GM18517 (cell line): Measurements from ENCODE around the gene HSDL2.

Source experiments
- ATAC-seq: cut with Tn5 transposase; IDR thresholded peaks from one replicate; pipeline ENCODE4 v1.9.1; 2021; ENCODE audit warnings: mild to moderate bottlenecking, moderate library complexity; ENCODE audit not compliant: unreplicated experiment

Gene HSDL2

DNA sequence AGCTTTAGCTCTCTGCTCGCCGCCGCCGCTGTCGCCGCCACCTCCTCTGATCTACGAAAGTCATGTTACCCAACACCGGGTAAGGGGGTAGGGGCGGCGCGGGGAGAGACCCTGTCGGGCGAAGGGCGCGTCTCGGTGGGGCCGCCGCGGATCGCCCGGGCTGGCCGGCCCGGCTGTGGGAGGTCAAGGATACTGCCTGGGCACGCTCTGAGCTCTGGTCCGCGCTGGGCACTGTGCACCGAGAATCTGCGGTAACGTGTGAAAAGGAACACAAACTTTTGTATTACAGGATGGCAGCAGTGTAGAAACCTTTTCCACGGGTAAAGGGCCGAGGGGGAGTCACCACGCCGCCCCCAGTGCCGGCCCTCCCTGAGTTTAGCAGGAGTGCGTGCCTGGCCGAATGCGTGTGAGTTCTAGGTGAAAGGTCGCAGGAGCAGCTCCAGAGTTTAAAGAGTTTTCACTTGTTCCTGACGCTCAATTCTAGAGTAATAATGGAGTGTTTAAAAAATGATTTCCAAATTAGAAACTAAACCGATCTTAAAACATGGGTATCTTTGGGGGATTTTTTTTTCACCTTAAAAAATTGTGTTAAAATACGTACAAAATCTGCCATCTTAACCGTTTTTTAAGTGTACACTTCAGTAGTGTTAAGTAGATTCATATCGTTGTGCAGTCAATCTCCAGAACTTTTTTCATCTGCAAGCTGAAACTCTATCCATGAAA lies at the start of gene HSDL2:
Gene HSDL2 (plus strand): TSS at position 7 of the 723 bp plus-strand sequence. CDS start 56 bp downstream, at position 63.
- peak; percentile 25 for ATAC-seq

DNA sequence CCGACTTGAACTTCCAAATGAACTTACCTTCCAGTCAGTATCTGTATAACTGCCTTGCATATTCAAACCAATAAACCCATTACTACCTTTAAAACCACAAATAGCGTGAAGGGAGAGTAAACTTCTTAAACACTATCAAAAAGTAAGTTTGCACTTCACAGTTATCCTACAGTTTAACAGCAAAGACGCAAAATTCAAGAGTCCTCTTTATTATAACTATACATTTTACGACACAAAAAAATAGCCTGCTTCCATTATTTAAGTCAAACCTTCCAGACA lies 48.3 kb upstream of the HSDL2 start:
- no peak for ATAC-seq

DNA sequence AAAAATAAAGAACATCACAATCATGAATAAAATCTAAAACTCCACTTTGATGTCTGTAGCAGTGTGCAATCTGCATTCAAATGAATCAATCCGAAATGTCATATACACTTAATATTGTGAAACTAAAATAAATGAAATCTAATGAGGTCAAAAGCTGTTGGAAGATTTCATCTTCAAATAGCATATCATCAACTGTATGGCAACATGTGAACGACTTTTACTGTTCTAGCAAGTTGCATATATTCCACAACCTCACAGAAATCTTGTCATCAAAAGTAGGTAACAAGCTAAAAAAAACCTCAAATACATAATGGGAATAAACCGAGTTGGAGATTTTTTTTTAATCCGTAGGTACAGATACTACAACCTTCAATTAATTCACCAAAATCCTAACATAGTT lies 47.7 kb upstream of the HSDL2 start:
- ATAC-seq, result no peak

DNA sequence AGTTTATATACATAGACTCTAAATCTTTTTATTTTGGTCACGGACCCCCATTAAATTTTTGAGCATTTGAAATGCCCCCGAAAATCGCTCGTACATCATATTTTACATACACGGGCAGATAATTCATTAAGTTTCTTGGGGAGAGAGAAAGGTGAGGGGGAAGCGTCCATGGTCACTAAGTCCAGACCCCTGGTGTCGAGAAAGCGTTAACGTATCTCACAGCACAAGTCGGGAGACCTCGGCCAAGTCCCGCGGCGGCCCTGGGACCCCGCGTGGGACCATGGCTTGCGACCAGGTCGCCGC lies 47.3 kb upstream of the HSDL2 start:
- no peak for ATAC-seq

DNA sequence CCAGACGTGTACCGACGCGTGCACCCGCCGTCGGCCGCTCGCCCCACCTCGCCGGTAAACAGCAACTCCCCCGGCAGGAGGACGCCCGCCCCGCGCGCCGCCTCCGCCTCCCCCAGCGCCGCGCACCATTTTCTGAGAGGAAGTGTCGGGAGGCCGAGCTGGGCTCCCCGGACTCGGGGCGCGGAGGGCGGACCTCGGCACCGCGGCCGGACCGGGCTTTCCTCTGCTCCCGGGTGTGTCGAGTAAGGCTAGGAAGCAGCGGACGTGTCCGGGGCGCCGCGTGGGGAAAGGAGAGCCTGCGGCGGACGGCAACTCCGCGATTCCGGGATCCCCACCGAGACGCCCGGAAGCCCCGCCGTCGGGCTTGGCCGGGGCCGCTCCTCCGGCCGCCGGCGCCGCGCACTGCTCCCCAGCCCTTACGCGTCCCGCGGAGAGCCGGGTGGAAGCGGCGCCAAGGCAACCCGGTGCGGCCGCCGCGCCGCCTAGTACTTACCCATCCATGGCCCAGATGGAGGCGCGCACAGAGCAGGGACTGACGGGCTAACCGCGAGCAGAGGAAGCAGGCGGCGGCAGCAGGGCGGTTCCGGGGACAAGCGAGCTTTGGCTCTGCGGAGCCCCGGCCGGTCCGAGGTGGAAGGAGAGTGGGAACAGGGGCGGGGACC lies 46.8 kb upstream of the HSDL2 start, which contains the start of gene PTBP3:
Gene PTBP3 (minus strand): TSS at position 643 of the 662 bp plus-strand sequence. CDS start 35,754 bp downstream, outside the sequence.
- peak; percentile 53 for ATAC-seq

DNA sequence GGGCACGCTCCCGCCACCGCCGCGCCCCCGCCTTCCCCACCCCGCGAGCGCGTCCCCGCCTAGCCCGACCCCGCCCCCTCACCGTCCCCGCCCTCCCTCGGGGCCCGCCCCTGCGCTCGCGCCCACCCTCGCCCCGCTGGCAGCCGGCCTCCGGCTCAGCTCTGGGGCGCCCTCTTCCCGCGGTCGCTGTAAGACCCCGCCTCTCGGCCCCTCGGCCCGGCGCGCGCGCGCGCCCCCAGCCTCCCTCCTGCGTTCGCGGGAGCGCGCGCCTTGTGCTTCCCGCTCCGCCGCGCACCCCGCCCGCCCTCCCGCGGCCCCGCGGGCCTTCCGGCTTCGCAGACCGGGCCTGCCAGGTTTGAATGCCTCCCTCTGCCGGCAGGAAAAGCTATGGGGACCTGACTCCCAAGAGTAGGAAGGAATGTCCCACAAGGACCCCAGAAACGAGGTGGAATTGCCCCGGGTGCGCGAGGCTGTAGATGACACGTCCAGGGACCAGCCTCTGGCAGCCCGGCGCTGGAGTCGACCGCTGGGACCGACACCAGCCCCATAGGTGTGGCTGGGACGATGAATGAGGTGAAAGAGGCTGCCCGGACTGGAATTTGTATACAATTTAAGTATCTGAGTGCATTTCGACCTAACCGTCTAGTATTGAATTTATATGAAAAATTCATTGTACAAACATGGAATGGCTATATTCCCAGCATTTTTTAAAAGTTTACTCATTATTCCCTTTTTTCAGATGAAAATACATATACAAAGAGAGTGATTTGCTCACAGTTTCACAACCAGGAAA lies 46.1 kb upstream of the HSDL2 start:
- ATAC-seq, result peak; percentile 52

DNA sequence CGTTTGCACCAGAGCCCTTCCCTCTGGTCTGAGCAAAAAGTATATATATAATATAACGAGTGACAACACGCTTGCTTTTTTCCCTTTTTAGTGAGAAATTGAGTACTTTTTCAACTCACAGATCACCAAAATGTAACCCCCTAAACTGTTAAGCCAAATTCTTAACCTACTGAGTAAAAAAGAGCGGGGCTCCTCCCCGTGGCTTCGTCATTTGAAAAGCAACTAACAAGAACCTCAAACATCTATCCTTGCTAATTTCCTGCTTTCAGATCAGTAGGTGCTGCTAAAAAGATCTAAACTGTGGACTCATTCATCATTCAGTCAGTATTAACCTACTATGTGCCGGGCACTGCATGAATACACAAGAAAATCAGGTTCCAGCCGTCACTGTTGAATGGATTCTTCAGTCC lies 45.5 kb upstream of the HSDL2 start:
- no peak for ATAC-seq

DNA sequence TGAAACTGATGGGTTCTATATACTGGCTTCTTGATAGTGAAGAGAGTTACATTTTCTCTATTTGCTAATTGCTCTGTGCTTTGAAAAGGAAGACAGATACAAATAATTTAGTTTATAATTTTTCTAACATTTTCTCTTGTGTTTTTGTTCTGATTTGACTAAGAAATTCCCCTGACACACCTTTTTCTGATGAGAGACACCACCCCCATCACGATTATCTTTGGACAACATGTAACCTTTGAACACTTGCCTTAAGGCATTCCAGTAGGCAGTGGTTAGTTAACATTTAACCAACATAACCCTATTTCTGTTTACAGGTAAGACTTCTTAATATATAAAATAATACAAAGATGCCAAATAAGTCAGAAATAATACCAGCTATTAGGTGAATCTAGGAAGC lies 42.4 kb upstream of the HSDL2 start:
- no peak for ATAC-seq

DNA sequence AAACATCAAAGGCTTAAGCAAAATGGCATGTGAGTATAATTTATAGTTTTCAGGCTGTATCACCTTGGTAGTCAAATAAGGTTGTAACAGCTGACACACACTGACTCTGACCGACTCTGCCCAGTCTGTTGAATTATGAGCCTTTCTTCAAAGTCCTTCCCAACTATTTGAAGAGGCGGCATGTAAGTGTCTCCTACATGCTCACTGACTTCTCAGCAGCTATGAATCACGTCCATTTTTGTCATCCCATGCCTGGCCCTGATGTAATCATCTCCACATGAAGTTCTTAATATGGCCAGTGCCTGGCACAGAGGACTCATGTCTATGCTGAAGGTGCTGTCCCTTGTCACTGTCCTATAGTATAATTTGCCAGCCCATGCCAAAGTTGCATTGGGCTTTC lies 41.3 kb upstream of the HSDL2 start:
- no peak for ATAC-seq

DNA sequence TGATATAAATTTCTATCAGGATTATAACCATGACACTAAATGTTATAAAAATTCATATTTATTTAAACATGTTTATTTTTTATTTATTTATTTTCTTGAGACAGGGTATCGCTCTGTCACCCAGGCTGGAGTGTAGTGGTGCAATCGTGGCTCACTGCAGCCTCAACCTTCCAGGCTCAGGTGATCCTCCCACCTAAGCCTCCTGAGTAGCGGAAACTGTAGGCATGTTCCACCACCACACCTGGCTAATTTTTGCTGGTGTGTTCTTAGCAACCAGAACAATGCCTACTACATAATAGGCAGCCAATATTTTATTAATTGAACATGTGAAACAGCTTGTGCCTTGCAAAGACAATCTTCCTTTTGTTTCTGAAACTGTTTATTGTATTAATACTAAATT lies 40.0 kb upstream of the HSDL2 start:
- no peak for ATAC-seq

DNA sequence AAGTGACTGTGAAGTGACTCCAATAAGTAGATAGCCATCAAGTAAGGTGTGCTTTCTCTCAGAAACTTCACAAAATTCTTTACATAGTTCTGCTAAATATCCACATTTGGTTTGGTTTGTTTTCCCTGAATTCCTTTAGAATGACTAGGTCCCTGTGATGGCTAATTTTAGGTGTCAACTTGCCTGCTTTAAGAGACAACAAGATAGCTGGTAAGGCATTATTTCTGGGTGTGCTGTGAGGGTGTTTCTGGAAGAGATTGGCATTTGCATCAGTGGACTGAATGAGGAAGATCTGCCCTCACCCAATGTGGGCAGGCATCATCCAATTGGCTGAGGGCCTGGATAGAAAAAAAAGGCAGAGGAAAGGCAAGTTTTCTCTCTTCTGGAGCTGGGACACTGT lies 38.2 kb upstream of the HSDL2 start:
- ATAC-seq, result no peak

DNA sequence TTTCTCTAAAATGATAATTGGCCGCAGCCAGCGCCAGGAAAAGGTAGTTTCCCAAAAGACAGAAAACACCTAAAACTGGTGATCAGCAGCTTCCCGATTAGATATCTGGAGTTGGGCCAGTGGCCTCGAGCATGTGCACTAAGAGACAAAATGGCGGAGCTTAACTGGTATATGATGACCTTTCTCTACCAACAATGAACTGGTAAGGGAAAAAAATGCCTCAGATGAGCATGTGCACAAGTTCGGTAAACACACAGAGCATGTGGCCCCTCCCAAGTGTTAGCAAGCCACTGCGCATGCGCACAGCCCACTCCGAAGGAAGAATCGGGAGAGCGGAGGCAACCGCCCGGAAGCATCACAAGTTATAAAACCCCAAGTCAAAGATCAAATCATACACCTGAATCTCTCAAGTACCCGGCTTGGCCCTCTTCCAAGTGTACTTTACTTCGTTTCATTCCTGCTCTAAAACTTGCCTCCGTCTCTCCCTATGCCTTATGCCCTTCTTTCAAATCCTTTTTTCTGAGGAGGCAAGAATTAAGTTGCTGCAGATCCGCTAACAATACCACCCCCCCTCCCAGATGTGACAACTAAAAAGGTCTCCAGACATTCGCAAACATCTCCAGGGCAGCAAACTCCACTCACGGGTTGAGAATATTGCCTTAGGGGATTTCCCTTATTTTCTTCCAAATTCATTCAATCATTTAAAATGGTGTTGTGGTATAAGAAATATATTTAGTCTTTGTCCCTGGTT lies 31.5 kb upstream of the HSDL2 start:
- no peak for ATAC-seq

DNA sequence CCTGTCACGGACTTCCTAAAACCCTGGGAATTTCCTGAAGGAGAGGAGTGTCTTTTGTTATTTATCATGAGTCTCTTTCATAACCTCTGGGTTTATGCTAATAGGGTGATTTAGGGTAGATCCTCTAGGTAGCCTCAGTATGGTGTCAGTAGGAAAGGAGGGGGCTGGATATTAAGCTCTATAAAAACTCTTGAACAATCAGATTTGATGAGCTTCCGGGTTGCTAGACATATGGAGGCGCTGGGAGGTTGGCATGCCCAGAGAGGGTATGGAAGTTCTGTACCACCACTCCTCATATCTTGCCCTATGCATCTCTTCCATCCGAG lies 30.9 kb upstream of the HSDL2 start:
- no peak for ATAC-seq

DNA sequence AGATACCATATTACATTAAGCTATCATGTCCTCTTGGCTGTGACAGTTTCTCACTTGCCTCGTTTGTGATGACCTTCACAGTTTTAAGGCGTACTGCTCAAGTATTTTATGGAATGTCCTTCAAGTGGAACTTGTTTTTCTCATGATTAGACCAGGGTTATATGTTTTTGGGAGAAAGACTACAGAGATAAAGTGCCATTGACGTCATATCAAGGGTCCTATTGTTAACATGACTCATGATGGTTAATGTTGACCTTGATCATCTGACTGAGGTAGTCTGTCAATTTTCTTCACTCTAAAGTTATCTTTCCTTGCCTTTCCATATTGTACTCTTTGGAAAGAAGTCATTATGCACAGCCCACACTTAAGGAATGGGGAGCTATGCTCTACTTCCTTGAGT lies 28.7 kb upstream of the HSDL2 start:
- ATAC-seq, result no peak

DNA sequence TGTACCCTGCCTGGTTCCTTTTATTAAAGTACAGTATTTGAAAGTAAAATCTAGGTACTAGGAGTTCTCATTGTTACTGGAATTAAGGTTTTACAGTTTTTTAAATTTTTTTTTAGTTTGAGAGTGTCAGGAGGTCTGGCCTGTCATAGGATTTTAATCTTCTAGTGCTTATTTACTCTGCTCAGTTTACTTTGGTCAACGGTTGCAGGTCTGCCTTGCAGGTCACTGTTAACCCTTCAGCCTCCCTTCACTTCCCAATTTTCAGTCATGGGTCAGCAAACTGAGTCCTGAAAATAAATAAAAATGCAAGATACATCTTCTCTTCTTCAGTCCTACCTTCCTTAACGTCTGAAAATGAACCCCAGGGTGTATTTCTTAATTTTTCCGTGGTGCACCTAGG lies 27.7 kb upstream of the HSDL2 start:
- ATAC-seq, result no peak

DNA sequence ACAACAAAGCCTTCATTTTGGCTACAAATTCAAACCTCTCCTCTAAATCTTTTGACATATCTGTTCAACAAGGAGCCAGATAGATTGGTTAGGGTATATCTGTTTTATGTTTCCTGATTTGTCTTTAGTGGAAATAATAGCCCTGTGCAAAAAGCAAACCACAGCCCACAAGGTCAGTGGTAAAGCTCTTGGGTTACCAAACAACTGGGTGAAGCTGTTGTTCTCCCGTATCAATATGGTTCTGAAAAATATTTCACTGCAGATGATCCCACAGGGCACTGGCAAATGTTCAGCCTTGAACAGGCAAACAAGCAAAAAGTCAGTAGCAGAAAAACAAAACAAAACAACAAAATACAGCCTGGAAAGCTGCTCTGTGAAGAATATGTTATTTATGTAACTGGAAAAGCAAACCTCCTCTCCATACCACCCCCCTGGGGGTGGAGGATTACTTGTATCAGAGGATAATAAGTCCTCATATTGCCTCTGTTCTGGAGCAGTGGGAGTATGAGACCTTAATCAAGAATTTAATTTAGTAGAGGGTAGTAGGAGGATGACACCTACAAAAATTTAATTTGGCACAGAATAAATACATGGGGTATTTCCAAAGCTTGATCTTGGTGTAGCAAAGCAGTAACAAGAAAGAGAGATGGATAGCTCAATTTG lies 25.7 kb upstream of the HSDL2 start:
- ATAC-seq, result no peak

DNA sequence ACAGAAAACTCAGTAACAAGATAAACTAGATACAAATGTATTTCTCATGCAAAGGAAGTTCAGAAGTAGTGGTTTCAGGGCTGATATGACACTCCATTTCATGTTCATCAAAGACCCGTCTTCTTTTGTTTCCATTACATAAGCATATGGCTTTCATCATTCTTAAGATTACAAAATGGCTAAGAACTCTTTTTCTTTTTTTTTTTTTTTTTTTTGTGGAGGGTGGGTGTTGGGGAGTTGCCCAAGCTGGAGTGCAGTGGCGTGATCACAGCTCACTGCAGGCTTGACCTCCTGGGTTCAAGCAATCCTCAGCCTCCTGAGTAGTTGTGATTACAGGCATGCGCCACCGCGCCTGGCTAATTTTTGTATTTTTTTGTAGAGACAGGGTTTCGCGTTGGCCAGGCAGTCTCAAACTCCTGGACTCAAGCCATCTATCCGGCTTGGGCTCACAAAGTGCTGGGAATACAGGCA lies 24.4 kb upstream of the HSDL2 start:
- ATAC-seq, result no peak

DNA sequence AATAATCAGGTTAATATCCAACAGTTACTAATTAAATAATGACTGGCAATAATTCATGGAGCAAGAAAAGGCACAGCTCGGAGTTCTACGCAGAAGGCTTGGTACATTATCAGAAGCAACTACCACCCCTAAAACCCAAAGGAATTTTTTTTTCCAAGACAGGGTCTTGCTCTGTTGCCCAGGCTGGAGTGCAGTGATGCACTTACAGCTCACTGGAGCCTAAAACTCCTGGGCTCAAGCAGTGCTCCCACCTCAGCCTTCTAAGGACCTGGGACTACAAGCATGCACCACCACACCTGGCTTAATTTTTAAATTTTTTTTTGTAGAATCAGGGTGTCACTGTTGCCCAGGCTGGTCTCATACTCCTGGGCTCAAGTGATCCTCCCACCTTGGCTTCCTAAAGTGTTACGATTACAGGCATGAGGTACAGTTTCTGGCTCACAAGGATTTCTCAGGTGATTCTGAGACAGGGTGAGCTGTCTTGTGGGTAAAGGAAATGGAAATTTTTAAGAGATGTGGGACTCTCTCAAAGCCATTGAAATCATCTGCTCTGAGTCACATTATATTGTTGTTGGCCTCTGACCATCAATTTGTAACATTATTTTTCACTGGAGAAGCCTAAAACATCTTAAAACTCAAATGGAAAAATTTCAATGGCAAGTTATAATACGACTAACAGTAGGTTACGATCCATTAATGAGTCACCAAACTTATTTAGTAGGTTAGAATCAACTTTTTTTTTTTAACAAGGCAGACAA lies 19.7 kb upstream of the HSDL2 start:
- ATAC-seq, result no peak

DNA sequence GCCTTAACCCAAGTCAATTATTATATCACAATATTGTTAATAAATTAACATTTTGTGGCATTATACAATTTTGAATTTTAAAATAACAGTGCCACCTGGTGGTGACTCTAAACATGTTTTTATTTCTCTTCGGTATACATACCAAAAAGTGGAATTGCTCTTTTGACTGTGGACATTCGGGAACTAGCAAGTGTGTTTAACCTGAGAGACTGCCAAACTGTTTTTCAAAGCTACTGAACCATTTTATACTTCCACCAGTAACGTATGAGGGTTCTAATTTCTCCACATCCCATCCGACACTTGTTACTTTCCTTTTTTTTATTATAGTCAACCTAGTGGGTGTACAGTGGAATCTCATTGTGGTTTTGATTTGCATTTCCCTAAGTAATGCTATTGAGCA lies 18.3 kb upstream of the HSDL2 start:
- no peak for ATAC-seq

DNA sequence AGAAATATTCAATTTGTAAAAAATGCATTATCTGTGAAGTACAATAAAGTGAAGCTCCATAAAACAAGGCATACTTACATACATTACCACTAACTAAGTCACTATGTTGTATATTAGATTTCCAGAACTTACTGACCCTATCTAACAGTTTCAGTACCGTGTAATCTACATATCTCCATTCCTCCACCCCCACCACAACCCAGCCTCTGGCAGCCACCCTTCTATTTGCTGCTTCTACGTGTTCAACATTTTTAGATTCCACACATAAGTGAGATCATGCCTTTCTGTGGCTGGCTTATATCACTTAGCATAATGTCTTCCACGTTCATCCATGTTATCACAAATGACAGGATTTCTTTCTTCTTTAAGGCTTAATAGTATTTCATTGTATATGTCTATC lies 15.1 kb upstream of the HSDL2 start:
- ATAC-seq, result no peak
